ENCODE measurements around the gene SEMA3G.

Gene SEMA3G

GRCh38 chr3:52383446-52383845, 61.5 kb downstream of the SEMA3G start:
- no peaks in the 10 kb centered on the region for H3K4me1 ChIP-seq (ENCODE audit: control insufficient read depth, low read length)
- TF ChIP-seq CTCF (IDR thresholded peaks at IDR 0.05; ENCODE audit: low read depth, low read length, poor library complexity, severe bottlenecking) = no peak
- TF ChIP-seq EZH2phosphoT487 (IDR thresholded peaks at IDR 0.05; ENCODE audit: borderline replicate concordance, low read length) = no peak
- H3F3A ChIP-seq (ENCODE audit: control insufficient read depth, insufficient read depth) = no peaks in the 10 kb centered on the region
- no peak overlapping the region for H3K4me3 ChIP-seq (ENCODE audit: low read length)
- no peaks in the 10 kb centered on the region for H3K79me2 ChIP-seq (ENCODE audit: control insufficient read depth, low read length)
- H3K4me2 ChIP-seq (ENCODE audit: low read length) = no peak overlapping the region
- no peaks in the 10 kb centered on the region for H3K27me3 ChIP-seq (ENCODE audit: control insufficient read depth, low read length)
- no peaks in the 10 kb centered on the region for H4K20me1 ChIP-seq (ENCODE audit: control insufficient read depth, insufficient read depth, low read depth, low read length)
- no peak overlapping the region for H3K27ac ChIP-seq (ENCODE audit: low read depth, low read length)
- H3K36me3 ChIP-seq (ENCODE audit: control insufficient read depth, low read length) = no peaks in the 10 kb centered on the region
- H3K9me3 ChIP-seq (ENCODE audit: control insufficient read depth, insufficient read depth, low read length) = no peaks in the 10 kb centered on the region
- H3K9me2 ChIP-seq (replicated peaks; ENCODE audit: control insufficient read depth, low read length) = no peaks in the 10 kb centered on the region
